Measurements from ENCODE around the gene PTPRM.

Gene PTPRM

GRCh38 chr18:7980136-7980535, 413.0 kb downstream of the PTPRM start (continued):
- no peak for TF ChIP-seq ZNF645 (tag by site-specific recombination; IDR thresholded peaks at IDR 0.05)
- TF ChIP-seq YY2 (tag by site-specific recombination; IDR thresholded peaks at IDR 0.05), result no peak
- TF ChIP-seq ZNF704 (tag by site-specific recombination; IDR thresholded peaks at IDR 0.05), result no peak
- no peak for TF ChIP-seq HOXD13 (CRISPR knock-in tag; IDR thresholded peaks at IDR 0.05; ENCODE audit: borderline replicate concordance)
- TF ChIP-seq ELK4 (IDR thresholded peaks at IDR 0.05; ENCODE audit: borderline replicate concordance, low read depth, low read length), result no peak
- no peak for TF ChIP-seq ZSCAN4 (tag by site-specific recombination; IDR thresholded peaks at IDR 0.05)
- no peak for TF ChIP-seq GLI4 (tag by site-specific recombination; IDR thresholded peaks at IDR 0.05)
- no peak for TF ChIP-seq ZBTB44 (tag by site-specific recombination; IDR thresholded peaks at IDR 0.05)
- no peak for TF ChIP-seq ZNF530 (tag by site-specific recombination; IDR thresholded peaks at IDR 0.05; ENCODE audit: low read depth)
- no peak for TF ChIP-seq ZNF266 (tag by site-specific recombination; IDR thresholded peaks at IDR 0.05; ENCODE audit: low read depth)
- no peak for TF ChIP-seq ZNF202 (tag by site-specific recombination; IDR thresholded peaks at IDR 0.05; ENCODE audit: borderline replicate concordance)
- TF ChIP-seq MZF1 (tag by site-specific recombination; IDR thresholded peaks at IDR 0.05; ENCODE audit: borderline replicate concordance), result no peak

- H3K4me1 ChIP-seq (ENCODE audit: control insufficient read depth, insufficient read depth, low read length), result peaks cover 2% of the 10 kb centered on the region; the same call in 1 of the 2 replicates
- H3K9me3 ChIP-seq (ENCODE audit: control insufficient read depth, insufficient read depth, low read depth, low read length), result no peaks in the 10 kb centered on the region
- no peak overlapping the region for H3K27ac ChIP-seq (ENCODE audit: extremely low read depth, low read depth, low read length)
- H3K4me3 ChIP-seq (ENCODE audit: low read depth, low read length), result no peak overlapping the region
- H3K36me3 ChIP-seq (ENCODE audit: control insufficient read depth in 2 of 2, insufficient read depth in 1 of 2, low read length in 2 of 2), result no peaks in the 10 kb centered on the region
- POLR2A ChIA-PET, result no interaction called here
- CTCF ChIA-PET, result interaction anchor here (0.6 to 1.2 kb wide), 3 partner anchors 16 to 404 kb away, joined by 3 read pairs; no protein-coding TSS in a partner anchor
- no peak for TF ChIP-seq ZNF274 (IDR thresholded peaks at IDR 0.05; ENCODE audit: low read length)
- TF ChIP-seq ZNF274 (tag by site-specific recombination; IDR thresholded peaks at IDR 0.05; ENCODE audit: borderline replicate concordance), result no peak
- no peak for TF ChIP-seq ELK4 (IDR thresholded peaks at IDR 0.05; ENCODE audit: borderline replicate concordance, low read depth, low read length)
- TF ChIP-seq ZBTB11 (tag by site-specific recombination; conservative IDR thresholded peaks at IDR 0.05; ENCODE audit: low read depth), result no peak
- TF ChIP-seq EGR2 (tag by site-specific recombination; IDR thresholded peaks at IDR 0.05; ENCODE audit: low read depth), result no peak
- TF ChIP-seq ZNF341 (tag by site-specific recombination; IDR thresholded peaks at IDR 0.05; ENCODE audit: low read depth), result no peak
- no peak for TF ChIP-seq GFI1B (tag by site-specific recombination; IDR thresholded peaks at IDR 0.05)
- TF ChIP-seq SP7 (tag by site-specific recombination; IDR thresholded peaks at IDR 0.05), result no peak
- no peak for TF ChIP-seq SCRT2 (tag by site-specific recombination; IDR thresholded peaks at IDR 0.05)
Observed at GRCh38 chr18:7980656-7981055, 413.5 kb downstream of the PTPRM start.

Data from HEK293 (cell line).